HUES48 (cell line): Measurements from ENCODE around the gene AGAP3.

Experiments
- H3K27ac ChIP-seq: one replicate; pipeline ENCODE4 v1.7.0; 2013; ENCODE audit warnings: low read depth, low read length, inconsistent platforms
- H3K27me3 ChIP-seq: 2 replicates; pipeline ENCODE4 v1.6.1; 2013; ENCODE audit warnings: mild to moderate bottlenecking, low read length; ENCODE audit not compliant: control insufficient read depth, insufficient read depth
- H3K36me3 ChIP-seq: 2 replicates; pipeline ENCODE4 v1.6.1; 2013; ENCODE audit warnings: low read length; ENCODE audit not compliant: control insufficient read depth, insufficient read depth
- H3K4me1 ChIP-seq: 2 replicates; pipeline ENCODE4 v1.6.1; 2013; ENCODE audit warnings: mild to moderate bottlenecking, low read length; ENCODE audit not compliant: control insufficient read depth, insufficient read depth
- H3K4me3 ChIP-seq: 2 replicates; pipeline ENCODE4 v1.5.1; 2013; ENCODE audit warnings: mild to moderate bottlenecking, low read depth, low read length
- H3K9ac ChIP-seq: 2 replicates; pipeline ENCODE4 v1.6.1; 2013; ENCODE audit warnings: mild to moderate bottlenecking, low read depth, low read length, moderate library complexity
- H3K9me3 ChIP-seq: 2 replicates; pipeline ENCODE4 v1.6.1; 2013; ENCODE audit warnings: low read length; ENCODE audit not compliant: control insufficient read depth, insufficient read depth

Gene AGAP3

DNA sequence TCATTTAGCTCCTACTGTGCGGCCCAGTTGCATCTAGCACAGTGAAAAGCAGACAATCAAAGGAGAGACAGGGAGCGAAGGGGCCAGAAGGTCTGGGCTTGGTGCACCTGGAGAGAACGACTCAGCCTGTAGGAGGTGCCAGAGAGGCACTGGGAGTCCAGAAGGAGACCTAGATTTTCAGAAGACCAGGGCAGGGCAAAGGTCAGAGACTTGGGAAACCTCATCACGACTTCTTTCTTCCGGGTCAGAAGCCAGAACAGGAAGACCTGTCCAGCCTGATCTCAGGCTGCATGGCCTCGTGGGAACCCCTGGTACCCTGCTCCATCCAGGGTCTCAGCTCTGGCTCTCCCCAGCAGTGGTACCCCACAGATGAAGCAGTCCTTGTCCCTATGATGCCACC lies 5.2 kb downstream of the AGAP3 start:
- no peak overlapping the region for H3K4me3 ChIP-seq
- no peak overlapping the region for H3K9ac ChIP-seq
- H3K27ac ChIP-seq: no peak overlapping the region
- H3K4me1 ChIP-seq: peaks cover 23% of the 10 kb centered on the region
- H3K9me3 ChIP-seq: no peaks in the 10 kb centered on the region
- H3K36me3 ChIP-seq: 0 out of 2 replicates have a peak, but pooled peaks cover 5% of the 10 kb centered on the region
- peaks cover 23% of the 10 kb centered on the region for H3K27me3 ChIP-seq

DNA sequence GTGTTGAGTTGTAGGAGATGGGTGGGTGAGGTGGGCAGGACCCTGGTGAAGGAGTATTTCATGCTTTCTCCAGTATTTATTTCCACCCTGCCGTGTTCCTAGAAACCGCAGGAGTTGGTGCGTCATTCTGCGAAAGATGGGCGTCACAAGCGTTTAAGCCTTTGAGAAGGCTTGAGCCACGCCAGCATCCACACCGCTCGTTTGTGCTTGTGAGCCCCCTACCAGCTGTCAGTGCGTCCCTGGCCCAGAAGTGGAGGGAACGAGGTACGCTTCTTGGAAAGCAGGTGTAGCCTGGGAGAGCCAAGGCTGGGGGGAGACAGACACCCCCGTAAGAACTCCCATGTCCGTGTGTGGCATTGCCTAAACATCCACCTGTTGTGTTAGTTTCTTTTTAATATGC lies 5.7 kb downstream of the AGAP3 start:
- Histone ChIP-seq H3K9ac (no peak overlapping the region), H3K27ac (no peak overlapping the region), H3K9me3 (no peaks in the 10 kb centered on the region), H3K36me3 (0 out of 2 replicates have a peak, but pooled peaks cover 5% of the 10 kb centered on the region), H3K27me3 (peaks cover 21% of the 10 kb centered on the region), H3K4me3 (no peak overlapping the region), H3K4me1 (peaks cover 23% of the 10 kb centered on the region)

DNA sequence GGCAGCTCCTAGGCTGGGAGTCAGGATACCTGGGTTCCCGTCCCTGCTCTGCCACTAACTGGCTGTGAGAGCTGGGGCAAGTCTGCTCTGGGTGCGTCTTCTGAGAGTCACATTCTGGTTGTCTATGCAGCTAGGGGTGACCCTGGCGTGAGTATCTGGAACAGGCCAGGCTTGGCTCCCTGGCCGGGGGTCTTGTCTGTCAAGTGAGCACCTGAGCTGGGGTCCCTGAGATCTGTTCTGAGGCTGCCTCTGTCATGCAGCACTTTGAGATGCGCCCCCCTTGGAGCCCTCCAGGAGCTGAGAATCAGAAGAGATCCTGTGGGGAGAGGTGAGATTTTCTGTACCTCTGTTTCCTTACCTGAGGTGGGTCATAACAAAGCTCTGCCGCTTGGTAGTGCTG lies 7.5 kb downstream of the AGAP3 start:
- H3K27me3 ChIP-seq: peaks cover 4% of the 10 kb centered on the region
- no peak overlapping the region for H3K4me3 ChIP-seq
- no peak overlapping the region for H3K27ac ChIP-seq
- H3K9me3 ChIP-seq: no peaks in the 10 kb centered on the region
- H3K9ac ChIP-seq: no peak overlapping the region
- H3K36me3 ChIP-seq: 0 out of 2 replicates have a peak, but pooled peaks cover 5% of the 10 kb centered on the region
- peaks cover 12% of the 10 kb centered on the region; the same call in 1 of the 2 replicates for H3K4me1 ChIP-seq

DNA sequence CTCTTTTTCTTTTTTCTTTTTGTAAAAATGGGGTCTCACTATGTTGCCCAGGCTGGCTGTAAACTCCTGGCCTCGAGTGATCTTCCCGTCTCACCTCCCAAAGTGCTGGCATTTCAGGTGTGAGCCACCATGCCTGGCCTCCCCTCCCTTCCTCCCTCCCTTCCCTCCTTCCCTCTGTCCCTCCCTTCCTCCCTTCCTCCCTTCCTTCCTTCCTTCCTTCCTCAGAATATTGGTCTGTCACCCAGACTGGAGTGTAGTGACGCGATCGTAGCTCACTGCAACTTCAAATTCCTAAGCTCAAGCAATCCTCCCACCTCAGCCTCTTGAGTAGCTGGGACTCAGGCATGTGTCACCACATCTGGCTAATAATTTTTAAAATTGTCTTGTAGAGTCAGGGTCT lies 8.4 kb downstream of the AGAP3 start:
- no peaks in the 10 kb centered on the region for H3K9me3 ChIP-seq
- H3K4me1 ChIP-seq: peaks cover 5% of the 10 kb centered on the region; the same call in 1 of the 2 replicates
- H3K27ac ChIP-seq: no peak overlapping the region
- H3K4me3 ChIP-seq: no peak overlapping the region
- no peak overlapping the region for H3K9ac ChIP-seq
- H3K27me3 ChIP-seq: peaks cover 2% of the 10 kb centered on the region; the same call in 1 of the 2 replicates
- 0 out of 2 replicates have a peak, but pooled peaks cover 5% of the 10 kb centered on the region for H3K36me3 ChIP-seq

DNA sequence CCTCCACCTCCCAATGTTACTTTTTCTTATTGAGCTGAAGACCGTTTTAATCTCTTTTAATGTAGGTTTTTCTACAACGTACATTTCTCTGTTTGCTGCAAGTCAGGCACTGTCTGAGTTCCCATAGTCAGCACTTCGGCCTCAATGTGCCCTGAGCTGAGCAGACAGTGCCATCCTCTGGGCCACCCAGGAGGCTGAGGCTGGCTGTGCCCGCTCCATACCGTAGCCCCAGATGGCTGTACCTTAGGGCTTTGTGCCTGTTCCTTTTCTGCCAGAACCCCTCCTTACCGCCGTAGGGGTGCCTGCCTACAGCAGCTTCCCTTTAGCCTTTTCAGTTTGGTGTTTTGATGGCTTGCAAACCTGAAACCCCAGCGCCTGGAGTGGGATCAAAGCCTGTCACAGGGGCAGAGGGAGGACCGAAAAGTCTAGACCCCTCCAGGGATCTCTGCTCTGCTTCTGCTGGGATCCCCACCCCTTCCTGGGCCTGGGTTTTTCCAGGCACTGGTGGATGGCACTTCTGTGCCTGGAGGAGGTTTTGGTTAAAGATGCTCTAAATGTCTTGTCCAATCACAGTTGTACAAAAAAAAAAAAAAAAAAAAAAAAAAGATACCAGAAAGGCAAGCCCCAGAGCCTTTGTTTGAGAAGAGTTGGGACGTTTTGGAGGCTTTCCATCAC lies 9.0 kb downstream of the AGAP3 start:
- H3K4me3 ChIP-seq: no peak overlapping the region
- H3K4me1 ChIP-seq: 0 out of 2 replicates have a peak, but pooled peaks cover 2% of the 10 kb centered on the region
- no peak overlapping the region for H3K27ac ChIP-seq
- H3K9me3 ChIP-seq: no peaks in the 10 kb centered on the region
- no peak overlapping the region for H3K9ac ChIP-seq
- no peaks in the 10 kb centered on the region for H3K27me3 ChIP-seq
- 0 out of 2 replicates have a peak, but pooled peaks cover 5% of the 10 kb centered on the region for H3K36me3 ChIP-seq

DNA sequence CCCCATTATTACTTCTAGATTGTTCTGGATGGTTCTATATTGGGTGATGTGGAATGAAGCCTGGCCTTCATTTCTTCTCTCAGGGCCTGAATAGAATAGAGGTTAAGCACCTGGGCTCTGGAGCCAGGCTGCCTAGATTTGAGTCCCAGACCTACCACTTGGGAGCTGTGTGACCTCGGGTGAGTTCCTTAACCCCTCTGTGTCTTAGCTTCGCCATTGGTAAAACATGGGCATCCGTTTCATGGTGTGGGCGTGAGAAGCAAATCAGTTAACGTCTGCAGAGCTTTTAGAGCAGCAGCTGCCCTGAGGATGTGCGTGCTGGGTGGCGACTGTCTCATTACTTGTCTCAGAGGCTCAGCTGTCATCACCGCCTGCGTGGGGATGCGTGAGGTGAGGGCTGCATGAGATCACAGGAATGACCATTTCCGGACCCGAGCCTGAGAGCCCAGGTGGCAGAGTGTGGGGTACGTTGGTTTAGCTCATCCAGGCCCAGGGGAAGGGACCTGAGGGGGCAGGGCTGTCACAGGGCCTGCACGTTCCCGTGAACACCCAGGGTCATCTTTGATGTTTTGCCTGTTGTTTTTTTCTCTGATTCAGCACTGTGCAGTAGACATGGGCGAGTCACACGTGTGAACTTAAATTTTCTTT lies 9.7 kb downstream of the AGAP3 start:
- H3K4me3 ChIP-seq: no peak overlapping the region
- H3K27me3 ChIP-seq: no peaks in the 10 kb centered on the region
- H3K27ac ChIP-seq: no peak overlapping the region
- H3K4me1 ChIP-seq: 0 out of 2 replicates have a peak, but pooled peaks cover 2% of the 10 kb centered on the region
- no peaks in the 10 kb centered on the region for H3K9me3 ChIP-seq
- H3K36me3 ChIP-seq: 0 out of 2 replicates have a peak, but pooled peaks cover 5% of the 10 kb centered on the region
- no peak overlapping the region for H3K9ac ChIP-seq

GRCh38 chr7:151099486-151100211 lies 13.4 kb downstream of the AGAP3 start:
- Histone ChIP-seq H3K9ac (no peak overlapping the region), H3K9me3 (no peaks in the 10 kb centered on the region), H3K36me3 (0 out of 2 replicates have a peak, but pooled peaks cover 3% of the 10 kb centered on the region), H3K4me1 (peaks cover 15% of the 10 kb centered on the region), H3K4me3 (no peak overlapping the region), H3K27ac (no peak overlapping the region), H3K27me3 (no peaks in the 10 kb centered on the region)

DNA sequence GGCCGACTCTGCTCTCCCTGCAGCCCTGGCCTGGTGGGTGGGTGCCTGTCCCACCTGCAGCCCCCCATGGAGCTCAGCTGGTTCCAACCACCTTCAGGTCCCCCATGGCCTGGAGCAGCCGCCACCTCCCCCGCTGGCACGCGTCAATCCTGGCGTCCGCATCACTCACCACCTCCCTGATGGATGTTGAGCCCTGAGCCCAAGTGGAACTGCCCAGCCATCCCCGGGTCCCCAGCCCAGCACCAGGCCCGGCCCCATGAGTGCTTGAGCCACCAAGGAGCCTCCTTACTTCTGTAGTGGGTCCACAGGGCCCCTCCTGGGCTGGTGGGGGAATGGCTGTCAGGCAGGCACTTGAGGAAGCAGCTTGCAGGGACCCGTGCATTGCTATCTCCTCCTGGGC lies 14.6 kb downstream of the AGAP3 start:
- no peak overlapping the region for H3K9ac ChIP-seq
- H3K4me3 ChIP-seq: no peak overlapping the region
- no peaks in the 10 kb centered on the region for H3K9me3 ChIP-seq
- peaks cover 20% of the 10 kb centered on the region for H3K4me1 ChIP-seq
- no peak overlapping the region for H3K27ac ChIP-seq
- H3K36me3 ChIP-seq: 0 out of 2 replicates have a peak, but pooled peaks cover 3% of the 10 kb centered on the region
- no peaks in the 10 kb centered on the region for H3K27me3 ChIP-seq

GRCh38 chr7:151101621-151102396 lies 15.5 kb downstream of the AGAP3 start:
- H3K4me3 ChIP-seq: no peak overlapping the region
- no peaks in the 10 kb centered on the region for H3K36me3 ChIP-seq
- H3K27ac ChIP-seq: no peak overlapping the region
- H3K4me1 ChIP-seq: peaks cover 20% of the 10 kb centered on the region
- no peaks in the 10 kb centered on the region for H3K9me3 ChIP-seq
- H3K9ac ChIP-seq: no peak overlapping the region
- no peaks in the 10 kb centered on the region for H3K27me3 ChIP-seq

GRCh38 chr7:151102991-151103390 lies 16.7 kb downstream of the AGAP3 start:
- Histone ChIP-seq H3K9ac (no peak overlapping the region), H3K27ac (no peak overlapping the region), H3K4me3 (no peak overlapping the region), H3K4me1 (peaks cover 20% of the 10 kb centered on the region), H3K27me3 (no peaks in the 10 kb centered on the region), H3K9me3 (no peaks in the 10 kb centered on the region), H3K36me3 (no peaks in the 10 kb centered on the region)
